Fibroblast of the aortic adventitia (primary cell): ENCODE results near the gene DEFB124. TPM values are rescaled to one million over a fixed set of nuclear protein-coding genes. Genes with fewer than 3 reads are reported as not detected.
"Not testable (repeated sequence)": the region's sequence is repeated elsewhere in the genome, so short reads cannot be mapped to it uniquely, and the experiment has no call there.

Source experiments
- DNase-seq: peaks from one replicate; pipeline ENCODE4 v3.0.0-alpha.2; 2010; ENCODE audit warnings: low read depth
- H3K4me3 ChIP-seq: 2 replicates; pipeline ENCODE4 v1.5.1; 2011; ENCODE audit warnings: low read depth, mild to moderate bottlenecking, control low read depth, low read length, moderate library complexity
- CTCF ChIP-seq: IDR thresholded peaks from 2 replicates; pipeline ENCODE4 v1.5.1; 2011; ENCODE audit warnings: mild to moderate bottlenecking, low read length, control low read depth, inconsistent platforms; ENCODE audit not compliant: insufficient read depth
- total RNA-seq: library from RNA; depleted of rRNA; stranded (reverse); fragments of >200 nt; gene quantifications from 2 replicates; pipeline ENCODE4 v1.2.3, GENCODE V29; 2012; ENCODE audit warnings: low replicate concordance

DEFB124 gene
- total RNA-seq, 1 donor = not detected

GRCh38 chr20:31474097-31474436 lies 860 bp downstream of the DEFB124 start:
- H3K4me3 ChIP-seq = no peak overlapping the region
- TF ChIP-seq CTCF = no peak
- no peak for DNase-seq

GRCh38 chr20:31473331-31474096 lies 1.4 kb downstream of the DEFB124 start:
- no peak overlapping the region for H3K4me3 ChIP-seq
- peak; percentile 21 for DNase-seq
- no peak for TF ChIP-seq CTCF

GRCh38 chr20:31472395-31473330 lies 2.3 kb downstream of the DEFB124 start:
- TF ChIP-seq CTCF = no peak
- H3K4me3 ChIP-seq = no peak overlapping the region
- peak; percentile 55 for DNase-seq

- H3K4me3 ChIP-seq, DNase-seq: not testable (repeated sequence)
These were observed 4.0 kb downstream of the DEFB124 start for GRCh38 chr20:31470946-31471345.

- DNase-seq = no peak
- no peak for TF ChIP-seq CTCF
- no peak overlapping the region for H3K4me3 ChIP-seq
These were observed 20.6 kb downstream of the DEFB124 start for GRCh38 chr20:31454361-31454760.

- H3K4me3 ChIP-seq = no peak overlapping the region
- DNase-seq = no peak
- no peak for TF ChIP-seq CTCF
These were observed 22.4 kb downstream of the DEFB124 start for GRCh38 chr20:31452575-31452974.

GRCh38 chr20:31449511-31450414 lies 25.2 kb downstream of the DEFB124 start:
- no peak for TF ChIP-seq CTCF
- DNase-seq = no peak

More at GRCh38 chr20:31449511-31450414, 25.2 kb downstream of the DEFB124 start:
- no peak overlapping the region for H3K4me3 ChIP-seq
